ENCODE measurements around the gene TGFB3. TPM values are rescaled to one million over a fixed set of nuclear protein-coding genes. Genes with fewer than 3 reads are reported as not detected.

The TGFB3 gene
- total RNA-seq, 1 donor from 2014 or later = not detected

DNA sequence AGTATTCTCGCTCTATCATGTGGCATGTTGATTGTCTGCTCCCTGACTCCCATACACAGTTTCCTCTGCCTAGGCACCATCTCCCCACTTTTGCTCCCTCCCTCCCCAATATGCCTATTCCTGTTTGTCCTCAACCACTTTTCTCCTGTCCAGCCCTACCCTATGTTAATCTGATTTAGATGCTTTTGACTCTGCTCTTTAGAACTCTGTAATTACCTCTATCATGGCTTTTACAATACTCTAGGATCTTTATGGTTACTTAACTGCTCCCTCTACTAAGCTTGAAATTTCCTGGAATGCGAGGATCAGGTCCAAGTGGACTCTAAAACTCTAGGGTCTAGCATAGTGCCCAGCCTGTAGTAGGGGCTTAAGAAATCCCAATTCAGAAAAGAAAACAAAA is 68.6 kb downstream of the TGFB3 start:
- Mint-ChIP-seq H3K36me3 (peaks cover 4% of the 10 kb centered on the region), H3K27me3 (ENCODE audit: insufficient read depth, low read depth) (peaks cover 2% of the 10 kb centered on the region), H3K4me3 (no peak overlapping the region), H3K27ac (no peak overlapping the region), H3K9me3 (no peaks in the 10 kb centered on the region), H3K4me1 (peaks cover 30% of the 10 kb centered on the region)
- H3K79me2 ChIP-seq (ENCODE audit: low read depth) = no peaks in the 10 kb centered on the region
- no peak overlapping the region for H3K4me2 ChIP-seq
- no peaks in the 10 kb centered on the region for H3K36me3 ChIP-seq
- no peak for DNase-seq (ENCODE audit: low spot score)
- peaks cover 23% of the 10 kb centered on the region for H3K4me1 ChIP-seq
- H3K4me3 ChIP-seq = no peak overlapping the region
- TF ChIP-seq EZH2phosphoT487 (IDR thresholded peaks at IDR 0.05) (no peak), EZH2 (IDR thresholded peaks at IDR 0.05) (no peak)
- TF ChIP-seq, protein P1, sequence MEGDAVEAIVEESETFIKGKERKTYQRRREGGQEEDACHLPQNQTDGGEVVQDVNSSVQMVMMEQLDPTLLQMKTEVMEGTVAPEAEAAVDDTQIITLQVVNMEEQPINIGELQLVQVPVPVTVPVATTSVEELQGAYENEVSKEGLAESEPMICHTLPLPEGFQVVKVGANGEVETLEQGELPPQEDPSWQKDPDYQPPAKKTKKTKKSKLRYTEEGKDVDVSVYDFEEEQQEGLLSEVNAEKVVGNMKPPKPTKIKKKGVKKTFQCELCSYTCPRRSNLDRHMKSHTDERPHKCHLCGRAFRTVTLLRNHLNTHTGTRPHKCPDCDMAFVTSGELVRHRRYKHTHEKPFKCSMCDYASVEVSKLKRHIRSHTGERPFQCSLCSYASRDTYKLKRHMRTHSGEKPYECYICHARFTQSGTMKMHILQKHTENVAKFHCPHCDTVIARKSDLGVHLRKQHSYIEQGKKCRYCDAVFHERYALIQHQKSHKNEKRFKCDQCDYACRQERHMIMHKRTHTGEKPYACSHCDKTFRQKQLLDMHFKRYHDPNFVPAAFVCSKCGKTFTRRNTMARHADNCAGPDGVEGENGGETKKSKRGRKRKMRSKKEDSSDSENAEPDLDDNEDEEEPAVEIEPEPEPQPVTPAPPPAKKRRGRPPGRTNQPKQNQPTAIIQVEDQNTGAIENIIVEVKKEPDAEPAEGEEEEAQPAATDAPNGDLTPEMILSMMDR (IDR thresholded peaks at IDR 0.05) = no peak
- no peak overlapping the region for H3K9ac ChIP-seq
- peaks cover 10% of the 10 kb centered on the region for H3F3A ChIP-seq (ENCODE audit: low read depth)
- no peak overlapping the region for H3K27ac ChIP-seq
- no peaks in the 10 kb centered on the region for H3K27me3 ChIP-seq
- H2AFZ ChIP-seq (replicated peaks) = no peak overlapping the region
- H3K9me3 ChIP-seq (ENCODE audit: low read depth) = no peaks in the 10 kb centered on the region
- H4K20me1 ChIP-seq (ENCODE audit: low read depth) = no peaks in the 10 kb centered on the region

DNA sequence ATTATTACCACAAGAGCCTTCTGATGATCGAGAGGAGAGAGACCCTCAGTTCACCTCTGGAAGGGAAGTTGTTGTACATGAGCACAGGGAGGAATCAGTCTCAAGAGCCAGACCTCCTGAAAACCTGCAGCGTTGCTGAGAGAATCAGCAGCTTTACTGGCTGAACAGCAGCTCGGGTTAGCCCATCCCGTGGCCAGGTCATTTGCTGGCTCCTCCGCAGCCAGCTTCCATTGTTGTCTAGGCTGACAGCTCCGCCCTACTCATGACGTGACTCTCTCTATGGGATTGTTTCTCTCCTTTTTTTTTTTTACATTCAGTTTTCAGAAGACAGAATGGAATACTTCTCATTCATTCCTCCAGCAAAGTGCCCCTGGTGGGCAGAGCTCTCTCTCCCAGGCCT is 69.9 kb downstream of the TGFB3 start:
- Histone ChIP-seq H3F3A (ENCODE audit: low read depth) (peaks cover 4% of the 10 kb centered on the region), H3K79me2 (ENCODE audit: low read depth) (no peaks in the 10 kb centered on the region), H2AFZ (replicated peaks) (peak overlapping the region; percentile 3), H3K9me3 (ENCODE audit: low read depth) (no peaks in the 10 kb centered on the region), H3K4me2 (peak overlapping the region; percentile 59), H4K20me1 (ENCODE audit: low read depth) (no peaks in the 10 kb centered on the region), H3K27ac (no peak overlapping the region), H3K9ac (no peak overlapping the region), H3K4me3 (no peak overlapping the region), H3K27me3 (no peaks in the 10 kb centered on the region), H3K36me3 (no peaks in the 10 kb centered on the region), H3K4me1 (peaks cover 11% of the 10 kb centered on the region)
- H3K36me3 Mint-ChIP-seq = peaks cover 4% of the 10 kb centered on the region
- DNase-seq (ENCODE audit: low spot score) = peak; percentile 89
- H3K4me3 Mint-ChIP-seq = peak overlapping the region; percentile 27
- peaks cover 20% of the 10 kb centered on the region for H3K4me1 Mint-ChIP-seq
- peaks cover 2% of the 10 kb centered on the region for H3K27me3 Mint-ChIP-seq (ENCODE audit: insufficient read depth, low read depth)
- peak overlapping the region; percentile 11 for H3K27ac Mint-ChIP-seq
- H3K9me3 Mint-ChIP-seq = no peaks in the 10 kb centered on the region
- TF ChIP-seq, protein P1 (IDR thresholded peaks at IDR 0.05) = no peak
- no peak for TF ChIP-seq EZH2phosphoT487 (IDR thresholded peaks at IDR 0.05)
- TF ChIP-seq EZH2 (IDR thresholded peaks at IDR 0.05) = no peak

DNA sequence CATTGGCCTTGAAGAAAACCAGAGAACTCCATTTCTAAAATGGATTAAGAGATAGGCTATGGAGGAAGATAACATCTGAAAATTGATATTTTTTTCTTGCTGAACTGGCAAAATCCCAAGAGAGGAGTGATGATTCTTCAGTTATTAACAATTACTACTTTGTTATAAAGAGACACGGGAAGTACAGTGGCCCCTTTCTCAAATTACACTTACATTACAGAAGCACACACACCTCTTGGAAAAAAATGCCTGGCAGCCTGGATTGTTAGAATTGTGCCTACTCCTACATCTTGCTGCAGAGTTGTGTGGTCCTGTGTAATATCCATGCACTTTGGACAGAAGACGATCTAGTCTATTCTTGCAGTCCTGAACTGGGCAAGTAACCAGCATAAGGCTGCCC is 71.7 kb downstream of the TGFB3 start:
- Histone ChIP-seq H4K20me1 (ENCODE audit: low read depth) (no peaks in the 10 kb centered on the region), H3K4me2 (no peak overlapping the region), H2AFZ (replicated peaks) (no peak overlapping the region), H3K79me2 (ENCODE audit: low read depth) (no peaks in the 10 kb centered on the region), H3K36me3 (no peaks in the 10 kb centered on the region), H3K9me3 (ENCODE audit: low read depth) (no peaks in the 10 kb centered on the region), H3K4me3 (no peak overlapping the region), H3K9ac (no peak overlapping the region), H3K4me1 (peaks cover 11% of the 10 kb centered on the region), H3K27me3 (no peaks in the 10 kb centered on the region), H3F3A (ENCODE audit: low read depth) (no peaks in the 10 kb centered on the region), H3K27ac (no peak overlapping the region)
- H3K27me3 Mint-ChIP-seq (ENCODE audit: insufficient read depth, low read depth) = peaks cover 5% of the 10 kb centered on the region
- H3K4me3 Mint-ChIP-seq = no peak overlapping the region
- no peak overlapping the region for H3K27ac Mint-ChIP-seq
- H3K9me3 Mint-ChIP-seq = no peaks in the 10 kb centered on the region
- TF ChIP-seq, protein P1 (IDR thresholded peaks at IDR 0.05) = no peak
- TF ChIP-seq EZH2phosphoT487 (IDR thresholded peaks at IDR 0.05) (no peak), EZH2 (IDR thresholded peaks at IDR 0.05) (no peak)
- H3K36me3 Mint-ChIP-seq = peaks cover 3% of the 10 kb centered on the region
- no peak for DNase-seq (ENCODE audit: low spot score)
- peaks cover 20% of the 10 kb centered on the region for H3K4me1 Mint-ChIP-seq

All from neural progenitor cell (in vitro differentiated cells).